HG03135 (cell line): Measurements from ENCODE around the gene CSAD.
A peak's percentile ranks its signal among the peaks of the same experiment; 100 is the strongest.

ENCODE experiments used
- ATAC-seq: cut with Tn5 transposase; IDR thresholded peaks from one replicate; pipeline ENCODE4 v1.9.1; 2021; ENCODE audit warnings: mild to moderate bottlenecking, moderate library complexity; ENCODE audit not compliant: unreplicated experiment

Gene CSAD

GRCh38 chr12:53180220-53180930 is at the start of gene CSAD, which contains the start of gene ZNF740:
Gene CSAD, minus strand, starts transcription at chr12:53180925. Its CDS starts 7,455 bp downstream, at chr12:53173470.
Gene ZNF740, plus strand, starts transcription at chr12:53180722. Its CDS starts 1,262 bp downstream, at chr12:53181984.
- ATAC-seq: peak; percentile 93

GRCh38 chr12:53230108-53230845 is 49.6 kb upstream of the CSAD start:
- no peak for ATAC-seq

- ATAC-seq: no peak
These were observed 48.7 kb upstream of the CSAD start for GRCh38 chr12:53229454-53229853.

- no peak for ATAC-seq
These were observed 47.1 kb upstream of the CSAD start for GRCh38 chr12:53227836-53228235.

GRCh38 chr12:53227341-53227740 is 46.6 kb upstream of the CSAD start:
- no peak for ATAC-seq

GRCh38 chr12:53226815-53227214 is 46.1 kb upstream of the CSAD start:
- no peak for ATAC-seq

- no peak for ATAC-seq
These were observed 45.1 kb upstream of the CSAD start for GRCh38 chr12:53225635-53226424.

GRCh38 chr12:53224897-53225634 is 44.3 kb upstream of the CSAD start:
- ATAC-seq: no peak

GRCh38 chr12:53224061-53224896 is 43.6 kb upstream of the CSAD start:
- ATAC-seq: no peak

- no peak for ATAC-seq
These were observed 42.8 kb upstream of the CSAD start for GRCh38 chr12:53223389-53224060.

GRCh38 chr12:53222806-53223261 is 42.1 kb upstream of the CSAD start:
- no peak for ATAC-seq

- ATAC-seq: no peak
These were observed 41.5 kb upstream of the CSAD start for GRCh38 chr12:53222170-53222721.

- ATAC-seq: peak; percentile 27
These were observed 40.7 kb upstream of the CSAD start for GRCh38 chr12:53221203-53222080.

- ATAC-seq: peak; percentile 49
These were observed 40.0 kb upstream of the CSAD start for GRCh38 chr12:53220694-53221202.

GRCh38 chr12:53219956-53220693 is 39.4 kb upstream of the CSAD start:
- ATAC-seq: peak; percentile 26

GRCh38 chr12:53219292-53219955 is 38.7 kb upstream of the CSAD start:
- ATAC-seq: peak; percentile 17
